ENCODE measurements around the gene SOS1.

GRCh38 chr2:39018638-39019037 is 102.2 kb downstream of the SOS1 start:
- no peak for TF ChIP-seq CTCF (IDR thresholded peaks at IDR 0.05)
- no peak for TF ChIP-seq POLR2A (IDR thresholded peaks at IDR 0.05)
